Heart left ventricle (tissue), 16 donors: Measurements from ENCODE around the gene STXBP1. TPM values are rescaled to one million over a fixed set of nuclear protein-coding genes. Genes with fewer than 3 reads are reported as not detected.
"Not testable (repeated sequence)": the region's sequence is repeated elsewhere in the genome, so short reads cannot be mapped to it uniquely, and the experiment has no call there.

ENCODE experiments used
- ATAC-seq, 4 donors: fragments of 200-7000 bp; cut with Tn5 transposase; one replicate each; pipeline ENCODE4 v1.9.1; 2020 to 2022; ENCODE audit warnings: moderate library complexity in 4 of 4, mild to moderate bottlenecking in 3 of 4, moderate number of reproducible peaks in 1 of 4
- DNase-seq, 5 donors: peaks; one replicate each; pipeline ENCODE4 v3.0.0-alpha.2; 2020
- H3K27ac ChIP-seq, 12 donors: fragments of 200-600 bp; sonication (generic) in 4 of 12; one replicate each; pipeline versions ENCODE4 v1.5.0 to v1.8.0; 2016 to 2022; ENCODE audit warnings: mild to moderate bottlenecking in 2 of 12
- H3K27me3 ChIP-seq, 9 donors: fragments of 200-600 bp; sonication (generic) in 2 of 9; one replicate each; pipeline versions ENCODE4 v1.5.1 to v1.8.0; 2016 to 2022; ENCODE audit warnings: mild to moderate bottlenecking in 3 of 9
- H3K36me3 ChIP-seq, 9 donors: fragments of 200-600 bp; sonication (generic) in 2 of 9; one replicate each; pipeline versions ENCODE4 v1.5.0 to v1.8.0; 2018 to 2022; ENCODE audit warnings: mild to moderate bottlenecking in 2 of 9
- H3K4me1 ChIP-seq, 12 donors: fragments of 200-600 bp; sonication (generic) in 4 of 12; one replicate each; pipeline versions ENCODE4 v1.5.0 to v1.8.0; 2016 to 2022; ENCODE audit warnings: mild to moderate bottlenecking in 3 of 12
- H3K4me3 ChIP-seq, 12 donors: fragments of 200-600 bp; sonication (generic) in 4 of 12; one replicate each; pipeline versions ENCODE4 v1.5.0 to v1.8.0; 2017 to 2022; ENCODE audit warnings: mild to moderate bottlenecking in 9 of 12, moderate library complexity in 4 of 12
- H3K9me3 ChIP-seq, 12 donors: fragments of 200-600 bp; sonication (generic) in 4 of 12; one replicate each; pipeline versions ENCODE4 v1.5.0 to v1.8.0; 2016 to 2022; ENCODE audit warnings: mild to moderate bottlenecking in 1 of 12
- CTCF ChIP-seq, 12 donors: fragments of 200-600 bp; sonication (generic) in 4 of 12; IDR thresholded peaks; one replicate each; pipeline versions ENCODE4 v1.5.0 to v1.8.0; 2018 to 2022; ENCODE audit warnings: antibody characterized with exemption in 12 of 12, mild to moderate bottlenecking in 5 of 12
- POLR2A ChIP-seq, 2 donors: fragments of 450-650 bp; IDR thresholded peaks; one replicate each; pipeline ENCODE4 v1.6.1; 2017; ENCODE audit warnings: antibody characterized with exemption in 2 of 2, mild to moderate bottlenecking in 2 of 2, moderate library complexity in 2 of 2
- WGBS, 4 donors: extraction: QIAGEN DNeasy Blood & Tissue Kit in 2 of 4; methylation state at CpG; one replicate each; pipeline versions ENCODE4 v1.1.5 to v1.1.7; 2013 to 2018; 5-methylcytosine and 5-hydroxymethylcytosine counted together
- intact Hi-C, 10 donors: fragments of 100-400 bp; cut with DNase I; formaldehyde crosslinking; loops; one replicate each; pipeline versions ENCODE4 v1.11.1 to v1.14.2; 2022
- polyA plus RNA-seq, 2 donors: library from polyadenylated mRNA; stranded (reverse); fragments of 200-250 nt; gene quantifications; one replicate each; pipeline ENCODE4 v1.2.3, GENCODE V29; 2013
- total RNA-seq, 9 donors: library from RNA; depleted of rRNA in 2 of 9; stranded (reverse); fragments of >200 nt in 2 of 9; fragmentation: NEBNext Ultra II Directional in 3 of 9; extraction: Animal tissue kit (Norgen Biotek cat#: 25700) in 3 of 9; gene quantifications; one replicate each; pipeline versions ENCODE4 v1.1.0 to v1.2.4, GENCODE V29; 2016 to 2023
- donor health status: ischemic (EF 13 %, LVEDD 7.1; RV severe dilation, severe dysfunction).
- donor health status: healthy with polysubstance abuse.
- donor health status: DM: no; HTN: yes; CAD: no.
- donor health status: DM: no; HTN: no; CAD: no.
- donor health status: ischemic (EF 25% LVEDD 6.9; RV normal size, moderate dysfunction).
- donor health status: ischemic (EF 25% LVEDD 5.7; RV mildly dilated, moderate dysfunction).
- donor health status: healthy.
- donor health status: DM: yes; HTN: yes; CAD: no.
- donor health status: ischemic (EF 35%, LVEDD 5.7; RV mildly dilated, moderate dysfunction).
- donor health status: nonischemic (EF 11% LVEDD 7.7; RV severe dilation, severe dysfunction).
- donor health status: DM: yes; HTN: yes; CAD: no.
- donor health status: PGD.
- donor health status: ischemic (EF 29% LVEDD 5.4; RV normal size, mild dysfunction).
- donor health status: nonischemic (EF 23%, LVEDD 6.1; RV moderate dilation, normal function).

The STXBP1 gene
- total and polyA plus RNA-seq, 11 donors = 14.0 to 102 (median 44.5) TPM

- Histone ChIP-seq H3K9me3 (no peaks in the 10 kb centered on the region), H3K4me3 (peak overlapping the region in 10 of 12 donors; percentile 6 to 43 (median 32)), H3K27me3 (no peaks in the 10 kb centered on the region), H3K27ac (peak overlapping the region; percentile 43 to 91 (median 83)), H3K4me1 (peaks cover 0 to 57% (median 19%) of the 10 kb centered on the region in 12 donors), H3K36me3 (no peaks in the 10 kb centered on the region)
- 41 to 52% (median 45%) methylated on average over 21 of the region's 21 CpGs for WGBS, 4 donors
- ATAC-seq (peak; percentile 78 to 97 (median 96)), DNase-seq (peak; percentile 82 to 93 (median 89))
- intact Hi-C loops = no loop called here
- TF ChIP-seq CTCF (IDR thresholded peaks at IDR 0.05) = peak in 9 of 12 donors; percentile 10 to 41 (median 19)
- peak in 1 of 2 donors; percentile 45 for TF ChIP-seq POLR2A (IDR thresholded peaks at IDR 0.05)
Measured at GRCh38 chr9:127578952-127579853, 32.9 kb upstream of the STXBP1 start.

- intact Hi-C loops = no loop called here
- Histone ChIP-seq H3K9me3 (no peaks in the 10 kb centered on the region), H3K4me1 (peaks cover 0 to 48% (median 16%) of the 10 kb centered on the region in 12 donors), H3K36me3 (no peaks in the 10 kb centered on the region), H3K27ac (peak overlapping the region in 2 of 12 donors; percentile 46 to 86), H3K4me3 (no peak overlapping the region), H3K27me3 (no peaks in the 10 kb centered on the region)
- no peak for DNase-seq
- no peak for TF ChIP-seq CTCF (IDR thresholded peaks at IDR 0.05)
- TF ChIP-seq POLR2A (IDR thresholded peaks at IDR 0.05) = no peak
- WGBS, 4 donors = 79 to 91% (median 89%) methylated on average over 8 of the region's 8 CpGs
- no peak for ATAC-seq
Measured at GRCh38 chr9:127580366-127580765, 31.7 kb upstream of the STXBP1 start.

GRCh38 chr9:127580879-127581475 lies 31.1 kb upstream of the STXBP1 start:
- H3K4me3 ChIP-seq = no peak overlapping the region
- no peak for TF ChIP-seq POLR2A (IDR thresholded peaks at IDR 0.05)
- TF ChIP-seq CTCF (IDR thresholded peaks at IDR 0.05) = no peak
- peak overlapping the region in 2 of 12 donors; percentile 46 to 86 for H3K27ac ChIP-seq
- intact Hi-C loops = no loop called here
- no peaks in the 10 kb centered on the region for H3K9me3 ChIP-seq
- no peaks in the 10 kb centered on the region for H3K36me3 ChIP-seq
- DNase-seq = no peak
- H3K4me1 ChIP-seq = peaks cover 0 to 44% (median 16%) of the 10 kb centered on the region in 12 donors
- H3K27me3 ChIP-seq = no peaks in the 10 kb centered on the region
- WGBS, 4 donors = 89 to 91% (median 90%) methylated on average over 7 of the region's 7 CpGs
- ATAC-seq = no peak

- H3K4me3 ChIP-seq, ATAC-seq, H3K9me3 ChIP-seq, H3K27me3 ChIP-seq, DNase-seq, H3K36me3 ChIP-seq, intact Hi-C loops: not testable (repeated sequence)
- Histone ChIP-seq H3K27ac (peak overlapping the region in 1 of 12 donors; percentile 52), H3K4me1 (peaks cover 0 to 24% (median 4%) of the 10 kb centered on the region in 12 donors)
- 91 to 98% (median 94%) methylated on average over 3 of the region's 3 CpGs for WGBS, 4 donors
Measured at GRCh38 chr9:127584474-127584805, 27.6 kb upstream of the STXBP1 start.
